GM18511 (cell line): ENCODE measurements around the gene UTS2B.

Experiments used
- ATAC-seq: cut with Tn5 transposase; IDR thresholded peaks from one replicate; pipeline ENCODE4 v1.9.1; 2021; ENCODE audit warnings: mild to moderate bottlenecking, moderate library complexity; ENCODE audit not compliant: unreplicated experiment

Gene UTS2B

DNA sequence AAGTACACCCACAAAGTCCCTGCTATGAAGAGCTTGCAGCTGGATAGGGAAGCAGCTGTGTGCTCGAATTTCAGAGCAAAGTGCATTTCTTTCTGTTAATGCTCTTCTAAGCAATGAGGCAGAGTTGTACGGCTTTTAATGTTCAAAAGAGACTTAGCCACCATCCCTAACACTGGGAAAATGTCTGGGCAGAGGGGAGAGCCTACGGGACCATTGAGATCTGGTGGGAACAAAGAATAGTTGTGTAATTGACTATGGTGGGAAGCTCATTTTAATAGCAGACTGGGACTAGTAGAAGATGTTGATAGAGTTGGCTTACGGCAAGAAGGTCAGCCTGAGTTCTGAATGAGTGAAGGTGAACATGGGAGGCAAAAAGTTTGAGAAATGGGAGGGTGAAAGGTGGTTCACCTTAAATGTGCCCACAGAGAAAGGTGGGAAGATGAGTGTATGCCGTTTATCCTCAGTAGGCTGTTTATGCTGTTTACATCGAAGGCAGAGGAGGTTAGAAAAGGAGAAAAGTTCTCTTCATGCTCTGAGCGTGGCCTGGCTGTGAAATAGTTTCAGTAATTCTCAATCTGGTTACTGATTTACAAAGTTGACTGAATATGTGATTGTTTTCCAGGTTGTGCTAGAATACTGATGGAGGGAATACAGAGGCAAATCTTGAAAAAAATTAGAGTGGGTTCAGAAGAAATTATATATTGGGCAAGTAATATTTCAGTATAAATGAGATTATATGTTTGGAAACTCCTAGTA, 22.9 kb upstream of the UTS2B start:
- ATAC-seq: peak; percentile 59

DNA sequence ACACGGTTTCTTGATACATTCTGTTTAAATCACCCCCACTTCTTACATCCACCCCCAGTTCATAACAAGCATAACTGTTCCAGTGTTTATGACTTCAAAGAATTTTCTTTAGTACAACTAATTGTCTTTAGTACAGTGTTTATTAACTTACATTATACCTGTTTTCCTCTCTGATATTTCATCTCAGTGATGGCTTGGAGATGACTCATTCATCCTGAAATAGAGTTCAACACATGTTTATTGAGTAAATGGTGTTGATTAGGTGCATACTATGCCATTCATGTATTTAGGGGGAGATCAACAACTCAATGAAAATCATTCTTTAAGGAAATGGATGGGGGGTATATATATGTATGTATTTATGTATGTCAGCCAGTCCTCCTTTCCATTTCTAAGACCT, 21.7 kb upstream of the UTS2B start:
- ATAC-seq: no peak

DNA sequence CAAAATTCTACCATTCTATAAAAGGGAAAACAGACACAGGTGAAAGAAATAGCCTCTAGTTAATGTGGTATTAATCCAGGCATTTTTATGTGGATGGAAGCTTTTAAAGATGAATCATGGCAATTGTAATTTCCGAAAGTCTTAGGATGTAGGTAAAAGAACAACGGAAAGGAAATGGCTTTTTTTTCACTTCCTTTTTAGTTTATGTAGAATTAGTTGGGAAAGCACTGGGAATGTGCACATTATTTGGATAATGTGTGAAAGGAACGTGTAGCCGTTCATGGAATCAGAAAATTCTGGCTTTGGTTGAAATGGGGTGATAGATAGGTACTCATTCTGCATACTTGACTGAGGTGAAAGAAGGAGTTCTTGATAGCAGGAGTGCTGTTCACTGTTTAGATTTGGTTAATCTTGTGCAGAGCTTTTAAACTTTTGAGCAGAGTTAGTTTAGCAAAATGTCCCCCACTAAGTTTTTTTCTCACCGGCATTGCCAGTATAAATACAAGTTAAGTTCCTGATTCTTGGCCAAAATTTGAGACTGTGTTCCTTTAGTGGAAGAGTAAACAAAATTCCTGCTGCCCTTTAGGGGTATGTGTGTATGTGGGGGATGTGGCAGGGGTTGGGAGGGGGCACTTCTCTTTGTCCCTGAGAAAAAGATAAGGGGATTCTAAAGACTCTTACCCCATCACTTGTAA, 20.2 kb upstream of the UTS2B start:
- ATAC-seq: no peak

DNA sequence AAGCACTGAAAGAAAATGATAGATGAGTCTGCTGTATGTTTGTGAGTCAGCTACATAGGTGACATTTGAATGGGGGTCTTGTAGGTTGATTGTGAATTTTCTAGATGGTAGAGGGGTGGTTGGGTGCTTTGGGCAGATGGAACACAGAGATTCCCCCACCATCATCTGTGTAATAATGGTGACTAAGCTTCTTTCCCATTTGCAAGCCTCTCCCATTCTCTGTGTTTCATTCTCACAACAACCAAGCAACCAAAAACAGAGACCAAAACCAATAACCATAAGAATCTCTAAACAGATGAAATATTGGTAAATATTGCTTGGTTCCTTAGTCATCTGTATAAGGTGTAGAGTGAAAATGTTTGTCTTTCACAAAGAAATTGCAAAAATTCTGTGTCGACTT, 17.8 kb upstream of the UTS2B start:
- no peak for ATAC-seq

DNA sequence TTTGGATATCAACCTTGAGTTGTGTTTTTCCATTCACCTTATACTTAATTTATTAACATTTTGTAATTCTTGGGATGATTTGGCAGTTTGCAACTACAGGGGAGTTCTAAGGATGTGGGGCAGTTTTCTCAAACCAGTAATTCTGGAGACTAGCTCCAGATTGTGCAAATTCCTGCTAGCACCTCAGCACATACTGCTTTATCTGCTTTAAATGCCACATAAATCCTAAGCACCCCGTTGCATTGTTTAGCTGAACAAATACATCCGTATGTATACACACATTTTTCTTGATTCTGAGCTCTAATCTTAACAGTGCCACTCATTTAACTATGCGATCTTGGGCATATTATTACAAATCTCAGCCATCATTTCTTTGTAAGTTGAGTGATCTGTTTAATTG, 16.9 kb upstream of the UTS2B start:
- no peak for ATAC-seq

DNA sequence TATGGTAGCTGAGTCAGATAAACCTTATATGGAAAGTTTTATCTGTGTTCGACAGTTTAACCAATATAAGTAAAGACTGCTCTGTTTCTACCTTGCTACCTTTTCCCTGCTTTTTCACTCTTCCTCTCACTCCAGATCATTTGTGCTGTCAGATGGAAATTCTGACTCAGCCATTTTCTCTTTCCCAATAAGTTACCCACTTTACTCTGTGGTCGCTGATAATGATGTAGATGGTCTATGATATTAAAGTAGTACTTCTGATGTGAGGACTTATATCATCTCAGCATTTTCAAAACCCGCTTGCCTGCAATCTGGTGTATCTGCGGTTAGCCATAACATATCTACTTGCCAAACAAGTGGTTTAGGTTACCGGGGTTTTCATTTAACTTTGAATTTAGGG, 15.0 kb upstream of the UTS2B start:
- no peak for ATAC-seq

DNA sequence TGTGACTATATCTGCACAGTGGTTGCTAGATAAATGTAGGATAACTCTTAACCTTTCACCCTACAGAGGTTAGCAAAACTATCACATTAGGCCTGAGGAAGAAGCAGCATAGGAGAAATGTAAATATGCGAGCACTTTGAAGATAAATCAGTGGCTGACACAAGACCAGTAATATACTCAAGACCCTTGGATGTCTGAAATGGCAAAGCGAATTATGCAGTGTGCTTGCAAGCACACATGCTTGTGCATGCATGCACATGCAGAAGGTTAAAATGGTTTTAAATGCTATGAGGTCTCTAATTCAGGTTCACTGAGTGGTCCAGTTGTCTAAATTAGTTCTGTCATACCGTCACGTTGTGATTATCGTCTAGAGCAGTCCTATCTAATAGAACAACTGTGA, 13.6 kb upstream of the UTS2B start:
- no peak for ATAC-seq

DNA sequence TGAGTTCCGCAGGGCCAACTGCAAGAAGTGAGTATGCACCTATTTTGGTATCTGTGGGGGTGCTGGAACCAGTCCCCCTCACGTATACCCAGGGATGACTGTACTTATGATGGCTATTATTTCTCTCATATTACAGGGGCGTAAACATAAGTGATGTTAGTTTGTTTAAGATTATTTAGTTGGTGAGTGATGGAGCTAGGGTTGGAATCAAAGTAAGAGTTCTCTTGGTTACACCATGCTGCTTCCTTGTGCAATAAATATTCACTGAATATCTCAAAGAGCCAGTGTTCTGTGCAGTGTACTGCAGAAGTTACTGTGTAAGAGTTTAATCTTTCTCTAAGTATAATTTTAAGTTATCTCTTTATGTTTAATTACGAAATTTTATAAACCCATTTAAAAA, 12.8 kb upstream of the UTS2B start:
- ATAC-seq: no peak

DNA sequence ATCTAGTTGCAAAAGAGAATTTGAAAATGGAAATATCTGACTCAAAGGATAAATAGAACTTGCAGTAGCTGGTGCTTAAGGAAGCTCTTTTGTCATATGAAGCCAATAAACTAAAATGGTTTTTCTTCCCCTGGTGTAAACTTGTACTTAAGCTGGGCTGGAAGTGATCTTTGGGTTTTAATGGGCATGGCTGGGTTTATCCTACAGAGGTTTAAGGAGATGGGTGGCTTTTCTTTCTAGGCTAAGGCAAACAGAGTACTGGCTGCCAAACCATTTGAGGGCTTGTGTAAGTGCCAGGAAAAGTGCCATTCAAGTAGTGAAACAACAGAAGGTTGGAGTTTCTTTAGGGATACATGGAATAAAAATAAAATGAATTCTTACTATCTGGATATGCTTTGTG, 12.1 kb upstream of the UTS2B start:
- no peak for ATAC-seq

DNA sequence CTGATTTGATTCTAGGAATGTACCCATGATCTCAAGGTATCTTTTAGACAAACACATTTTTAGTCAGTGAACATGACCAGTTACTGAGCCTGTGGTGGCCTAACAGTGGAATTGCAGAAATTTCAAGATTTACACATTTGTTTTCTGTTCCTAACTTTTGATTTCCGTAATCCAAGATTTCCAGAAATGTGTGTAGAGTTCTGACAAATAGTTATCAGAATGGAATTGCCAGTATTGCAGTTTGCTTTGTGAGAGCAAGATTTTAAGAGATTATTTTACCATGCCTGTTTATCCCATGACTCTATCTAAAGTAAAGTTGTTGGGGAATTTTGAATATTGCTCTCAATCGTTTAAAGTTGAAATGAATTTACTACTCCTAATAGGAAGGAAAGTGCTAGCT, 11.7 kb upstream of the UTS2B start:
- ATAC-seq: no peak

DNA sequence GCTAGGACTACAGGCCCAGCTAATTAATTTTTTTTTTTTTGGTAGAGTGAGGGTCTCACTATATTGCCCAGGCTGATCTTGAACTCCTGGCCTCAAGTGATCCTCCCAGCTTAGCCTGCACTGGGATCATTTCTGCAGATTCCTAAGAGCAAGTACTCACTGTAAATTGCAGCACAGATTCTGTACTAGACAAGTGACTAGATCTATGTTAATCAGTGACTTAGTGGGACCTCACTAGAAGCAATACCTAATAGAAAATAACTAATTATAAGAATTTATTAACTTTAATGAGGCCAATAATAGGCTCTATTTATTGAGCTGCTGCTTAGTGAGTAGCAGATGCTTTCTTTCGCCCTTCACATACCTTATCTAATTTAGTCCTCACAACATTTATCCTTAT, 10.6 kb upstream of the UTS2B start:
- peak; percentile 46 for ATAC-seq

DNA sequence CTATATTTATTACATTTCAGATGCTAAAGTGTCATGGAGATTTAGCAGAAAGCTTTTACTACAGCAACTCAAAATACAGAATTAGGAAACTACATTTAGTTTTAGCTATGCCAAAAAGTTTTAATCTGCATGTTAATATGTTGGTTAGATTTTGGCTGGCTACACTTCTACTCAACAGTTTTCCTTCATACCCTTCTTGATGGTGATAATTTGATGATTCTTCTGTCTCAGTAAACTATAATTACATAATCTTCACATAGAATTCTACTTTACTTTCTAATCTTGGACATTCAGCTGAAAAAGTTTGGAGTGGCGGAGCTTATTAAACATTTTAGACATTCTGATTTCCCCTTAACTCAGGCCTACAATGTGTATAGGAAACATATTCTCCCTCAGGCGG, 10.0 kb upstream of the UTS2B start:
- no peak for ATAC-seq

DNA sequence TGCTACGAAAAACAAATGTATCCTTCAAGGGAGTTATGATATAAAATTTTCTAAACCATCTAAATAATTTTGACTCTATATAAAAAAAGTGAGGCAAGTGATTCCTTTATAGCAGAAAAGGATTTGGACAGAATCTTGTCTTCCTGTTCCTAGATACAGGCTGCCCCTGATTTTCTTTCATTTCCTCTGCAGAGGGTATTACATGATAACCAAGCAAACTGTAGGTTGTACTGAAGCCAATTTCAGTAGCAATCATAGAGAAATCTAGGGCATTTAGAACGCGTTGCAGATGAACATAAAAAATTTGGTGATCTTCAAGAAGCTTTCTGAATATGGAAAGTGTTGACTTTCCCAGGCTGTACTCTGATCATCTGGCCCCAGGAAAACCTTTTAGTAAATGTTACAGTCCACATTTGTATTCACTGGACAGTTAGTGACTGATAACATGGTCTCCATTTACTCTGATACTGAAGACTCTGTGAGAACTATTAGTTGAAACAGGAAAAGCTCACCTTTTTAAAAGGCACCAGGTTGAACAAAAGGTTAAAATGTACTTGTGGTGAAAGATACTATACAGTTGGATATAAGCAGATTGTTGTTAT, 9.1 kb upstream of the UTS2B start:
- no peak for ATAC-seq

DNA sequence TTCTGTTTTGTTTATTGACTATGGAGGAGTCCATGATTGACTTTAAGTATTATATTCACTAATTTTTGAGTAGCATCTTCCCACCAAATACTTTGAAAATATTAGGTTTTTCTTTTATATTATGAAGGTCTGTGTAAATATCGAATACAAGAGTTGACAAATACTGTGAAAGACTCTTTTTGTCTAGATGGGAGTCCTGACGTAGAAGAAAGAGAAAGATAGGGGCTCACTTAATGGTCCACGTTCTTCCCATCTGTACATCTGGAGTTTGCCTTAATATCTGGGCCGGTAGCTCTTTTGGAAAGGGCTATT, 7.8 kb upstream of the UTS2B start:
- ATAC-seq: no peak

DNA sequence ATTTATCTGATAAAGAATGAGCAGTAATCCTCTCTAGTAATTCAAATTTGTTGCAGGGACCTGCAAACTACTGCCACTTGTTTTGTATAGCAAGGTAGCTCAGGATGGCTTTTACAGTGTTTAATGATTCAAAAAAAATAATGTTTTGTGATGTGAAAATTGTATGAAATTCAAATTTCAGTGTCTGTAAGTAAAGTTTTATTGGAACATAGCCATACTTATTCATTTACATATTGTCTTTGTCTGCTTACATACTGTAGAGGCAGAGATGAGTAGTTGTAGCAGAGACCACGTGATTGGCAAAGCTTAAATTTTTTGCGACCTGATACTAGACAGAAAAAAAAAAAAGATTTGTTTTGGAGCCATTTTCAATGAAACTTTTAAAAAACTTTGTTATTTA, 6.5 kb upstream of the UTS2B start:
- peak; percentile 41 for ATAC-seq

DNA sequence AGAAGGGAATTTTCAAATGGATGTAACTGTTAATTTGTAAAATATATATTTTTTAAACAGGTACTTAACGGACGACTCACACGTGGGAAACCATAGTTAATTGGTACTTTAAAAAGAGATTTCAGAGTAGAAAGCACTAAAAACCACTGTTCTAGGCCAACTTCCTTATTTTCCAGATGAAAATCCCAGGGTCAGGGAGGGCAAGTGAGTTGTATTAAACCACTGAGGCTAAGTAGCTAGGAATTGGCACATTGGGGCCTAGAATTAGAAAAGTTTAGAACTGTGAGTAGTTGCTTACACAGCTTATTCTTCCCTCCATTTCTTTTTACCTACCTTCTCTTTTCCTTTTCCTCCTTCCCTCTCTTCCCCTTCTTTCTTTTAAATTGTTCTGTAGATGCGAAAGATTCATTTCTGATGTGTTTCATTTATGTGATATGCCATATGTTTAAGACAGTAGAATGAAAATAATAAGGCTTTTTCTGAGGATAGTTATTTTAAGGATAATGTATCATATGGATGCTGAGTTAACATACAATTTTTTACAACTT, 4.1 kb upstream of the UTS2B start:
- ATAC-seq: no peak

DNA sequence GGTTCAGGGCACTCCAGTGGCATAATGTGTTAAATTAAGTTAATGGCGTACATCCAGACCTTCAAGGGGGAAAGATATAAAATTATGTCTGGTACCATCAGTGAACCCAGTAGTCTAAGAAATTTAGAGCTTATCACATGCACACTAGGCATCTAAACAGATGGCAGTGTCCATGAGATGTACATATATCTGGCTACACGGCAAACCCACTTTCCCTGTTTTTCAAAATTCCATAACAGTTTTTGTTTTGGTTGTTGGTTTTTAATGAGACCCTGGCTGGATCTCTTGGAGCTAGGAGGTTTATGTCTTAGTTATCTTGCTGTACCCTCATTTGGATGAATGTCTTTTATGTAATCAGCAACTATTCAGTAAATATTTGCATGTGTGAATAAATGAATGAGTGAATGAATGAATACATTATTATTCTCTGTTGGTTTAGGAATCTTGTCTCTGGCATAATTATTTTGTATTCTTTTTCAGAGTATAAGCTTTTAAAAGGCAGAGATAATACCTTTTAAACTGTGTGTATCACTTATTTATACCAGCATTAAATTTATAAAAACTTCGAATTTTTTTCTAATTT, 3.1 kb upstream of the UTS2B start:
- ATAC-seq: no peak

DNA sequence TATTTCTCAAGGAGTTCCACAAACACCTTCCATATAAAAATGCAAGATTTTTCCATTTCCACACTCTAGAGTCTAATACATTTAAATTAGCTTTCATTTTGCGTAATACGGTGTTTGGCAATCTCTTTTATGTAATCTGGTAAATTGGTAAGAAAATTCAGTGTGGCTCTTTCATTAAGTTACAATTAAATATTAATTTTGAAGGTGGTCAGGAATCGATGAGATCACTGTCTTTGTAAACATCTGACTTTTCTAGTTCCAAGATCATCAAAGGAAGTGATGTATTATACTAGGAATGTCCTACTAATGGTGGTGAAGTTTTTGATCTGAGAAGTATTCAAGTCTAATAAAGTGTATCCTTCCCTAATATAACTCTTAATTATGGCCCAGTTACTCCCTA, 1.1 kb upstream of the UTS2B start:
- ATAC-seq: no peak

DNA sequence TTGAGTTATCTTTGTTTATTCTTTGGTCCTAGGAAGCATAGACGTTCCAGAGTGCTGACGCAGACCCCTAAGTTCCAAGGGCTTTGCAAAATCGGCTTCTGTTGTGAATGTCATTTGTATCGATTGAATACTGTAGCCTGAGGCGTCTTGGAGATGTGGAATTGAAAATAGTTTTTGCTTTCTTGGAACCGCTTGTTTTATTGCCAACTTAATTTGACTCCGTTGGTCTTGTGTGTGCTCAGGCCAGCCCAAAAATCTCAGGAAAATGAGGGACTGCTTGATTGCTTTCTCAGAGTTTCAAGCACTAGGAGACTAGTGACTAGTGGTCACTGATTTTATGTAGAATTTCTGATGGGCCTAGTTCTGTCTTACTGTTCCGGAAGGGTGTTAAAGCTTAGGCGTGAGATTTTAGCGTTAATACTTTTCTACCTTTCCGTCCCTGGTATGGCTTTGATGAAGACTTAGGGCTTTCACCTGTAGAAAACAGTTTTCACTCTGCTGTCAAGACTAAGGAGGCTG, 263 bp upstream of the UTS2B start:
- no peak for ATAC-seq

DNA sequence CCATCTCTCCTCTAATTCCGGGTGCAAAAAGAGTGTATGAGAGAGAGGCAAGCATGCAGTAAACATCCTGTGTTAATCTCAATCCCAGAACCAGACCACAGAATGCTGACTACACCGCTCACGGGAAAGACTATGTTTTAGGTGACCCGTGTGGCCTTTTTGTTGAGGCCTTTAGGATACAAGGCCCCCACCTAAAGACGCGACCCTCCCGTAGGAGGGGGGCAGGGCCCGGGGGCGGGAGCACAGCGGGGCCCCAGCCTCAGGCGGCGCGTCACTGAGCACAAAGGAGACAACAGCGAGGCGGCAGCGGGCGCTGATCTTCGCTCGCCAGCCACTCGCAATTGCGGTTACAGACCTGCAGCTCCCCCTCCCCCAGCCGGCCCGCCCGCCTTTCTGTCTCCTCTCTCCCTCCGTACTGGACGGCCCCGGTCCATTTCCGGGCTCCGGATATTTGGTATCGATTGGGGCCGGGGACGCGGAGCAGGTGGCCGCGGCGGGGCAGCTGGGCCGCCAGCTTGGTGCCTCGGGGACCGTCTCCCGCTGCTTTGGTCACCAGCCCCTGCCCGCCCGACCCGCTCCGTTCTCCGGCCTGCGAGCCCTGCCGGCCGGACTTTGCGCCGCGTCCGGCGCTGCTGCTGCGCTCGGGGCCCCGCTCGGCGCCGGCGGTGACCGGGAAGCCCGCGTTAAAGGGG, 1.2 kb downstream of the UTS2B start, which contains the start of gene CCDC50:
Gene CCDC50 (plus strand): TSS at position 433 of the 692 bp plus-strand sequence. CDS start 281 bp downstream, outside the sequence.
- ATAC-seq: peak; percentile 82
